ENCODE measurements around the gene ITGA1.

ITGA1 gene

DNA sequence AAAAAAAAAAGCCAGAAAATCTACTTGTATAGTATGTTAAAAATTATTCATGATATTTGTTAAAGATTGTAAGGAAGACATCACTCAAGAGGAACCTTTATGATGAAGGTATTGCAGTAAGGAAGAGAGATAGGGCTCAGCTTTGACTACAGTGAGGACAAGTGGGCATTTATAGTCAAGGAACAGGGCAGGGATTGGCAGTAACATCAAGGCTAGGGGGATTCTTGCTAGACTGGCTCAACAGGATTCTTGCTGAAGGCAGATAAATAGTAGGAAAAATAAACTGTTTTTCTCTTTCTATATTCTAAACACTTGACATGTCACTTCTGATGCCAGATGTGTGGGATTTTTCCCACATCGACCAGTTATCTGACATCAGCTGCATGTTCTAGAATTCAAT is 96.7 kb downstream of the ITGA1 start:
- Histone ChIP-seq H3K27me3 (ENCODE audit: control insufficient read depth in 5 of 5, insufficient read depth in 4 of 5, low read length in 5 of 5) (no peaks in the 10 kb centered on the region), H3K27ac (ENCODE audit: low read depth, low read length) (no peak overlapping the region), H3K4me1 (ENCODE audit: control insufficient read depth in 5 of 5, insufficient read depth in 5 of 5, low read length in 5 of 5) (no peaks in the 10 kb centered on the region)

DNA sequence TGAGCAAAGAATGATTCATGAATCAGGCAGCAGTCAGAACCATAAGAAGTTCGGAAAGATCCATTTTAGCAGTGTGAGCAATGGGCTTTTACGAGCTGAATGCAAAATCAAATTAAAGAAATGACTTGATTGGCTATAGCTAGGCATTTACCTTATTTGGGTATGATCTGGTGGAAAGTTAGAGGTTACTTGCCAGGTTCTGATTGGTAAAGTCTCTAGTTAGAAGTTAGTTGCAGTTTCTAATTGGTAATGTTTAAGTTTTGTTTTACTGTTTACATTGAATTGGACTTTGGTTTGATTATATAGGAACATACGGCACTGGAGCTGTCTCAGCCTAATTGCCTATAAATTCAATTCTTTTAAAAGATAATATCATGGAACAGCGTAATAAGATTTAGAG is 97.9 kb downstream of the ITGA1 start:
- Histone ChIP-seq H3K27me3 (ENCODE audit: control insufficient read depth in 5 of 5, insufficient read depth in 4 of 5, low read length in 5 of 5) (no peaks in the 10 kb centered on the region), H3K4me1 (ENCODE audit: control insufficient read depth in 5 of 5, insufficient read depth in 5 of 5, low read length in 5 of 5) (no peaks in the 10 kb centered on the region), H3K4me3 (ENCODE audit: low read depth in 1 of 5, low read length in 5 of 5) (no peak overlapping the region), H3K9me3 (ENCODE audit: control insufficient read depth in 5 of 5, low read length in 5 of 5) (no peaks in the 10 kb centered on the region), H3K36me3 (ENCODE audit: control insufficient read depth in 5 of 5, insufficient read depth in 5 of 5, low read length in 5 of 5) (peaks cover 21 to 38% (median 32%) of the 10 kb centered on the region in 5 donors), H3K27ac (ENCODE audit: low read depth, low read length) (no peak overlapping the region), H3K9ac (ENCODE audit: low read length in 5 of 5) (no peak overlapping the region)

More for the DNA sequence above, 96.7 kb downstream of the ITGA1 start:
- H3K9me3 ChIP-seq (ENCODE audit: control insufficient read depth in 5 of 5, low read length in 5 of 5), result no peaks in the 10 kb centered on the region
- no peak overlapping the region for H3K9ac ChIP-seq (ENCODE audit: low read length in 5 of 5)
- peaks cover 19 to 35% (median 32%) of the 10 kb centered on the region in 5 donors for H3K36me3 ChIP-seq (ENCODE audit: control insufficient read depth in 5 of 5, insufficient read depth in 5 of 5, low read length in 5 of 5)
- H3K4me3 ChIP-seq (ENCODE audit: low read depth in 1 of 5, low read length in 5 of 5), result no peak overlapping the region

DNA sequence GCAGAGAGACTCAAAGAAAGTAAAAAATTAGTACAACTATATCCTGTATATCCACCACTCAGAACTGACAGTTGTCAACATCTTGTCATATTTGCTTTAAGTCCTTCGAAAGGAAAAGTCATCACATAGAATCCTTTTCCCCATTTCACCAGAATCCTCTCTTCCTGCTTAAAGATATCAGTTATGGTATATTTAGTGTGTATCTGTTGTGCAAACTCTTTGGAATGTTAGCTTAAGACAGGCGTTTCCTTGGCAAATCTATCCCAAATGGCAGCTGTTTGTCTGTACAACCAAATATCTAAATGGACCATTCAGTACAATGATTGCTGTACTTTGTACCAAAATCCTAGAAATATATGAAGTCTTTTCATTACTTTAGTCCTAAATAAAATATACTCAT is 98.5 kb downstream of the ITGA1 start:
- Histone ChIP-seq H3K27ac (ENCODE audit: low read depth, low read length) (no peak overlapping the region), H3K27me3 (ENCODE audit: control insufficient read depth in 5 of 5, insufficient read depth in 4 of 5, low read length in 5 of 5) (no peaks in the 10 kb centered on the region), H3K4me1 (ENCODE audit: control insufficient read depth in 5 of 5, insufficient read depth in 5 of 5, low read length in 5 of 5) (no peaks in the 10 kb centered on the region), H3K36me3 (ENCODE audit: control insufficient read depth in 5 of 5, insufficient read depth in 5 of 5, low read length in 5 of 5) (peaks cover 19 to 42% (median 30%) of the 10 kb centered on the region in 5 donors), H3K4me3 (ENCODE audit: low read depth in 1 of 5, low read length in 5 of 5) (no peak overlapping the region), H3K9ac (ENCODE audit: low read length in 5 of 5) (no peak overlapping the region), H3K9me3 (ENCODE audit: control insufficient read depth in 5 of 5, low read length in 5 of 5) (no peaks in the 10 kb centered on the region)

DNA sequence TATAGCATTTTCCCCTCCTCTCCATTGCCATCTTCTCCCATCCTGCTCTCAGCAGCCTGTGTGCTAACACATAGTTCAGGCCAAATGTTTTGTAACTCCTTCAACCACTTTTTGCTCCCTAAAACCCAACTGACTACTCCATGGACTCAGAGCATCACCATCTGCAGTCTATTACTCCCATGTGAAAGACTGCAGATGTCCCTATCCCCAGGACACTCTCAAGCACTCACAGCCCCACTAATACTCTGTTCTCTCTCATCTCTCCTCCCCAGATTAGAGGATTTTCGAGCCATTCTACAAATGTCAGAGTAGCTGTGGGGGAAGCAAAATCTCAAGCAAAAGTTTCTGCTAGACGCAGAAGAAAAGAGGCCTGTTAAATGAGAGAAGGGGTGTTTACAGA is 99.3 kb downstream of the ITGA1 start:
- Histone ChIP-seq H3K27ac (ENCODE audit: low read depth, low read length) (no peak overlapping the region), H3K27me3 (ENCODE audit: control insufficient read depth in 5 of 5, insufficient read depth in 4 of 5, low read length in 5 of 5) (no peaks in the 10 kb centered on the region), H3K9ac (ENCODE audit: low read length in 5 of 5) (no peak overlapping the region), H3K36me3 (ENCODE audit: control insufficient read depth in 5 of 5, insufficient read depth in 5 of 5, low read length in 5 of 5) (peaks cover 15 to 35% (median 30%) of the 10 kb centered on the region in 5 donors), H3K4me1 (ENCODE audit: control insufficient read depth in 5 of 5, insufficient read depth in 5 of 5, low read length in 5 of 5) (no peaks in the 10 kb centered on the region), H3K9me3 (ENCODE audit: control insufficient read depth in 5 of 5, low read length in 5 of 5) (no peaks in the 10 kb centered on the region), H3K4me3 (ENCODE audit: low read depth in 1 of 5, low read length in 5 of 5) (no peak overlapping the region)

DNA sequence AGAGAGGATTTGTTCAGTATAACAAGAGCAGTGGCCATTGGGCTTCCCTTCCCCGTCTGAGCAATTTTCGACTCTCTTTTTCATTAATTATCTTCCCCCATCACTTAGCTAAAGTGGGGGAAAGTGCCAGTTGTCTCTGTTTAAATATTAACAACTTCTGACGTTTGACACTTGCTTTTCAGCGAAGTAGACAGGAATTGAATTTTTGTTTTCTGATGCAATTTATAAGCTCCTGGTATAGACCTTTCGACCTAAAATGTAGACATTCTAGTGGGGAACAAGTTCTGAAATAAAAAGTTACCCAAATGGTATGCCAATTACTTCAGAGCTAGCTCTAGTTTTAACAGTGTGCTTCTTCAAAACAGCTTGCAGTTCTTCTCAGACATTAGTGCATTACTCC is 100.6 kb downstream of the ITGA1 start:
- Histone ChIP-seq H3K4me3 (ENCODE audit: low read depth in 1 of 5, low read length in 5 of 5) (no peak overlapping the region), H3K9ac (ENCODE audit: low read length in 5 of 5) (no peak overlapping the region), H3K9me3 (ENCODE audit: control insufficient read depth in 5 of 5, low read length in 5 of 5) (no peaks in the 10 kb centered on the region), H3K36me3 (ENCODE audit: control insufficient read depth in 5 of 5, insufficient read depth in 5 of 5, low read length in 5 of 5) (peaks cover 12 to 27% (median 25%) of the 10 kb centered on the region in 5 donors), H3K27me3 (ENCODE audit: control insufficient read depth in 5 of 5, insufficient read depth in 4 of 5, low read length in 5 of 5) (no peaks in the 10 kb centered on the region), H3K4me1 (ENCODE audit: control insufficient read depth in 5 of 5, insufficient read depth in 5 of 5, low read length in 5 of 5) (peaks cover 0 to 8% (median 3%) of the 10 kb centered on the region in 5 donors), H3K27ac (ENCODE audit: low read depth, low read length) (no peak overlapping the region)

DNA sequence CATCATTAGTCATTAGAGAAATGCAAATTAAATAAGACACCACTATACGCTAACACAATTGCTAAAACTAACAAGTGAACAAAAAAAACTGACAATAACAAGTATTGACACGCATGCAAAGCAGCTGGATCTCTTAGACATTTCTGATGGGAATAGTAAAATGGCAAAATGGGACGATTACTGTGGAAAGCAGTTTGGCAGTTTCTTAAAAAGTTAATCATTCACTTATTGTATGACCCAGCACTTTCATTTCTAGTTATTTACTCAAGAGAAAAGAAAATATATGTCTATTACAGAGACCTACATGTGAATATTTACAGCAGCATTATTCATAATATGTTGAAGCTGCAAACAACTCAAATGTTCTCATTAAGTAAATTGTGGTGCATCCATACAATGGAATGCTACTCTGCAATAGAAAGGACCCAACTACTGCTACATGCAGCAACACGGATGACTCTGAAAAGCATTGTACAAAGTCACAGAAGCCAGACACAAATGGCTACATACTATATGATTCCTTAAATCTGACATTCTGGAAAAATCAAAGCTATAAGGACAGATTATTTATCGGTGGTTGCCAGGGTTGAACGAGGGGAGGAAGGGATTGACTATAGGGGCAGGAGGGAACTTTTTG is 104.6 kb downstream of the ITGA1 start:
- Histone ChIP-seq H3K9ac (ENCODE audit: low read length in 5 of 5) (no peak overlapping the region), H3K4me1 (ENCODE audit: control insufficient read depth in 5 of 5, insufficient read depth in 5 of 5, low read length in 5 of 5) (peaks cover 4 to 48% (median 37%) of the 10 kb centered on the region in 5 donors), H3K9me3 (ENCODE audit: control insufficient read depth in 5 of 5, low read length in 5 of 5) (no peaks in the 10 kb centered on the region), H3K4me3 (ENCODE audit: low read depth in 1 of 5, low read length in 5 of 5) (no peak overlapping the region), H3K27ac (ENCODE audit: low read depth, low read length) (peak overlapping the region; percentile 83), H3K36me3 (ENCODE audit: control insufficient read depth in 5 of 5, insufficient read depth in 5 of 5, low read length in 5 of 5) (peaks cover 12 to 21% (median 18%) of the 10 kb centered on the region in 5 donors), H3K27me3 (ENCODE audit: control insufficient read depth in 5 of 5, insufficient read depth in 4 of 5, low read length in 5 of 5) (no peaks in the 10 kb centered on the region)

DNA sequence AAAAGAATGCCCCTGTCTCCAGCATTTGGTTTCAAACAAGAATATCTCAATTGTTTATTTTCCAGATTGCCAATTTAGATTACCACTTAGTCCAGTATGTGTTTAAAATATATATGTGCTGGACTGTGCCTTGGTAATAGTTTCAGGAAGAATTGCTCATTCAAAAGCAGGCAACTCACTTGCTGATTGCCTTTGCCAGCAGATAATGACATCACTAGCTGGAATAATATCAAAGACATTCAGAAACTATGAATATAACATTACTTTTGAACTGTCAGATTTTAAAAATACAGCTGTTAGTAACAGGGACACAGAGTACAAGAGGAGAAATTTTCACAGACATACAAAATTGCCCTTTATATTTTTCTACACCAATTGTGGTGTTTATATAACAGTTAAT is 105.4 kb downstream of the ITGA1 start:
- Histone ChIP-seq H3K27me3 (ENCODE audit: control insufficient read depth in 5 of 5, insufficient read depth in 4 of 5, low read length in 5 of 5) (no peaks in the 10 kb centered on the region), H3K4me1 (ENCODE audit: control insufficient read depth in 5 of 5, insufficient read depth in 5 of 5, low read length in 5 of 5) (peaks cover 4 to 49% (median 38%) of the 10 kb centered on the region in 5 donors), H3K4me3 (ENCODE audit: low read depth in 1 of 5, low read length in 5 of 5) (no peak overlapping the region), H3K36me3 (ENCODE audit: control insufficient read depth in 5 of 5, insufficient read depth in 5 of 5, low read length in 5 of 5) (peaks cover 10 to 20% (median 14%) of the 10 kb centered on the region in 5 donors), H3K27ac (ENCODE audit: low read depth, low read length) (peak overlapping the region; percentile 83), H3K9me3 (ENCODE audit: control insufficient read depth in 5 of 5, low read length in 5 of 5) (no peaks in the 10 kb centered on the region), H3K9ac (ENCODE audit: low read length in 5 of 5) (peak overlapping the region in 1 of 5 donors; percentile 40)

DNA sequence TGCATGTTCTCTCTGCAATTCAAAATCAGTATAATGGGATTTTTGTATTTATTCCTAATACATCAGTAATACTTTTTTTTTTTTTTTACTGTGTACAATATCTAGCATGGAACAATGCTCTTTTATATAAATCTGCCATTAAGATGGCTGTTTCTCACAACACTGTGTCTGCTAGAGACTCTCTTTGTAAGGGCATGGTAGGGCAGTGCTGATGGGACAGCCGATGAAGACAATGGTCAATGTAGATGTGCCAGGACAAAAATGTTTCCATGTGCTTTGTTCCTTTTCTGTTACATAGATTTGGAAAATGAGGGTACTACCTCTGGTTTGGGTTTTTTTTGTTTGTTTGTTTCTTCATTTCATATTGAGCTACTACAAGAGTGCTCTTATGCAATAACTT is 106.1 kb downstream of the ITGA1 start:
- Histone ChIP-seq H3K4me3 (ENCODE audit: low read depth in 1 of 5, low read length in 5 of 5) (no peak overlapping the region), H3K9me3 (ENCODE audit: control insufficient read depth in 5 of 5, low read length in 5 of 5) (no peaks in the 10 kb centered on the region), H3K4me1 (ENCODE audit: control insufficient read depth in 5 of 5, insufficient read depth in 5 of 5, low read length in 5 of 5) (peaks cover 4 to 49% (median 38%) of the 10 kb centered on the region in 5 donors), H3K27ac (ENCODE audit: low read depth, low read length) (peak overlapping the region; percentile 83), H3K27me3 (ENCODE audit: control insufficient read depth in 5 of 5, insufficient read depth in 4 of 5, low read length in 5 of 5) (no peaks in the 10 kb centered on the region), H3K9ac (ENCODE audit: low read length in 5 of 5) (no peak overlapping the region), H3K36me3 (ENCODE audit: control insufficient read depth in 5 of 5, insufficient read depth in 5 of 5, low read length in 5 of 5) (peaks cover 6 to 15% (median 7%) of the 10 kb centered on the region in 5 donors)

DNA sequence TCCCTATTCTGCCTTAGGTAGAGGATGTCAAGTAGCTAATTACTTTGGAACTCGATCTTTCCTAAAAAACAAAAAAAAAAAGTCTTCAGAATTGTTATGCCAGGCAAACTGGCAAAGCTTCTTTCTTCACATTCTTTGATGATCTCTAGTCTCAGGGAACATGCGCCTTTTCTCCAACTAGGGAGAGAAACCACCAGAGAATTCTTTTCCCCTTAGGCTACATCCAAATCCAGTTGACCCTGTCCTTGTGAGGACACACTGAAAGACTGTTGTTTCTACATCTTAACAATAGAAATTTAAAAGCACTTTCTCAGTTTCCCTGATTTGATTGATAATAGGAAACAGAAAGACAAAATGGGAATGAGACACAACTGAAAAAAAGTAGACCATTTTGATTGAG is 106.7 kb downstream of the ITGA1 start:
- H3K9me3 ChIP-seq (ENCODE audit: control insufficient read depth in 5 of 5, low read length in 5 of 5), result no peaks in the 10 kb centered on the region
- peaks cover 4 to 49% (median 38%) of the 10 kb centered on the region in 5 donors for H3K4me1 ChIP-seq (ENCODE audit: control insufficient read depth in 5 of 5, insufficient read depth in 5 of 5, low read length in 5 of 5)
- no peak overlapping the region for H3K9ac ChIP-seq (ENCODE audit: low read length in 5 of 5)
- peak overlapping the region; percentile 83 for H3K27ac ChIP-seq (ENCODE audit: low read depth, low read length)
- H3K27me3 ChIP-seq (ENCODE audit: control insufficient read depth in 5 of 5, insufficient read depth in 4 of 5, low read length in 5 of 5), result no peaks in the 10 kb centered on the region
- H3K4me3 ChIP-seq (ENCODE audit: low read depth in 1 of 5, low read length in 5 of 5), result no peak overlapping the region
- peaks cover 3 to 20% (median 5%) of the 10 kb centered on the region in 5 donors for H3K36me3 ChIP-seq (ENCODE audit: control insufficient read depth in 5 of 5, insufficient read depth in 5 of 5, low read length in 5 of 5)

DNA sequence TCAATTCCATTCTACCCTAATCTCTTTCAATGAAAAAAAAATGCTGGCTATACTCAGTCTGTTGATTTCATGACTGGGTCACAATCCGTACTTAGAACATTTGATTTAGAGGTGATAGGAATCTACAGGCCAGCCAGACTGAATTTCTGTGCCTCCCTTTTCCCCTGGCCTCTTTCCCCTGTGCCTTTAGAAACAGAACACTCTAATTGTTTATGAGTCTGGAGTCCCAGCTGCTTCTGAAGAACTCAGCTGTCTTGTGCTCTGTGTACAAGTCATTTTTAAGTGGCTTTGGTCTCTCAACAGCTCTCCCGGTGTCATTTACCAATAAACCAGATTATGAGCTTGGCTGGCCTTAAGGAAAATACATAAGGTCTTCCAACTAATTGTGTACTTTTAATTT is 107.4 kb downstream of the ITGA1 start:
- peak overlapping the region; percentile 83 for H3K27ac ChIP-seq (ENCODE audit: low read depth, low read length)
- H3K27me3 ChIP-seq (ENCODE audit: control insufficient read depth in 5 of 5, insufficient read depth in 4 of 5, low read length in 5 of 5), result no peaks in the 10 kb centered on the region
- H3K9me3 ChIP-seq (ENCODE audit: control insufficient read depth in 5 of 5, low read length in 5 of 5), result no peaks in the 10 kb centered on the region
- peaks cover 4 to 49% (median 38%) of the 10 kb centered on the region in 5 donors for H3K4me1 ChIP-seq (ENCODE audit: control insufficient read depth in 5 of 5, insufficient read depth in 5 of 5, low read length in 5 of 5)
- peaks cover 2 to 23% (median 5%) of the 10 kb centered on the region in 5 donors for H3K36me3 ChIP-seq (ENCODE audit: control insufficient read depth in 5 of 5, insufficient read depth in 5 of 5, low read length in 5 of 5)
- peak overlapping the region in 3 of 5 donors; percentile 21 to 74 (median 55) for H3K9ac ChIP-seq (ENCODE audit: low read length in 5 of 5)
- no peak overlapping the region for H3K4me3 ChIP-seq (ENCODE audit: low read depth in 1 of 5, low read length in 5 of 5)

All from subcutaneous abdominal adipose tissue (tissue), 5 donors.